ENCODE results near the gene PMIS2. TPM values are rescaled to one million over a fixed set of nuclear protein-coding genes. Genes with fewer than 3 reads are reported as not detected.

Gene PMIS2
- polyA plus RNA-seq, 3 donors, result not detected

GRCh38 chr19:35551091-35551810 is 34.7 kb upstream of the PMIS2 start:
- intact Hi-C loops (cut with micrococcal nuclease), result no loop called here
- H3K4me3 Mint-ChIP-seq, result no peak overlapping the region
- TF ChIP-seq CTCF (IDR thresholded peaks at IDR 0.05), result no peak
- H3K27ac ChIP-seq (ENCODE audit: low read depth in 1 of 2, low read length in 2 of 2), result no peak overlapping the region
- WGBS (ENCODE audit: insufficient coverage), result 98% methylated on average over 19 of the region's 21 CpGs
- H3K27me3 ChIP-seq (ENCODE audit: control insufficient read depth in 2 of 2, insufficient read depth in 2 of 2, low read length in 2 of 2), result no peaks in the 10 kb centered on the region
- H2AFZ ChIP-seq (ENCODE audit: insufficient read depth, low read depth, low read length, poor library complexity, severe bottlenecking), result no peak overlapping the region
- peak overlapping the region in 2 of 7 donors; percentile 17 to 69 for H3K27ac Mint-ChIP-seq
- H3K9ac ChIP-seq (ENCODE audit: insufficient read depth, low read length, poor library complexity, severe bottlenecking), result no peak overlapping the region
- peaks cover 2 to 7% (median 4%) of the 10 kb centered on the region in 3 donors for H3K27me3 Mint-ChIP-seq (ENCODE audit: low read depth in 3 of 3)
- DNase-seq, result no peak
- peaks cover 14% of the 10 kb centered on the region for H3K4me1 Mint-ChIP-seq
- H3K9me3 ChIP-seq (replicated peaks in 1 of 2; ENCODE audit: control insufficient read depth in 1 of 2, insufficient read depth in 1 of 2, low read length in 2 of 2), result no peaks in the 10 kb centered on the region
- peaks cover 4% of the 10 kb centered on the region for H4K20me1 ChIP-seq (ENCODE audit: insufficient read depth, low read length)
- peaks cover 4 to 9% of the 10 kb centered on the region in 2 donors for H3K36me3 ChIP-seq (replicated peaks in 1 of 2; ENCODE audit: control insufficient read depth in 1 of 2, insufficient read depth in 2 of 2, low read length in 2 of 2)
- H3K4me2 ChIP-seq (replicated peaks; ENCODE audit: extremely low read depth, low read length, poor library complexity, severe bottlenecking), result no peak overlapping the region
- H3K79me2 ChIP-seq (ENCODE audit: insufficient read depth, low read length), result peaks cover 2% of the 10 kb centered on the region
- peaks cover 4 to 7% of the 10 kb centered on the region in 2 donors for H3K4me1 ChIP-seq (ENCODE audit: control insufficient read depth in 1 of 2, insufficient read depth in 2 of 2, low read length in 2 of 2)
- H3K4me3 ChIP-seq (replicated peaks in 1 of 3; ENCODE audit: low read depth in 2 of 3, low read length in 3 of 3), result no peak overlapping the region
- H3K9me3 Mint-ChIP-seq, result no peaks in the 10 kb centered on the region
- peaks cover 18 to 23% of the 10 kb centered on the region in 2 donors for H3K36me3 Mint-ChIP-seq

- DNase-seq, result no peak
- intact Hi-C loops (cut with micrococcal nuclease), result no loop called here
- Histone ChIP-seq H3K4me1 (ENCODE audit: control insufficient read depth in 1 of 2, insufficient read depth in 2 of 2, low read length in 2 of 2) (peaks cover 3 to 5% of the 10 kb centered on the region in 2 donors), H4K20me1 (ENCODE audit: insufficient read depth, low read length) (peaks cover 4% of the 10 kb centered on the region), H3K27ac (ENCODE audit: low read depth in 1 of 2, low read length in 2 of 2) (no peak overlapping the region), H2AFZ (ENCODE audit: insufficient read depth, low read depth, low read length, poor library complexity, severe bottlenecking) (no peak overlapping the region), H3K36me3 (replicated peaks in 1 of 2; ENCODE audit: control insufficient read depth in 1 of 2, insufficient read depth in 2 of 2, low read length in 2 of 2) (peaks cover 2% of the 10 kb centered on the region in 2 donors), H3K4me2 (replicated peaks; ENCODE audit: extremely low read depth, low read length, poor library complexity, severe bottlenecking) (no peak overlapping the region), H3K9ac (ENCODE audit: insufficient read depth, low read length, poor library complexity, severe bottlenecking) (no peak overlapping the region), H3K9me3 (replicated peaks in 1 of 2; ENCODE audit: control insufficient read depth in 1 of 2, insufficient read depth in 1 of 2, low read length in 2 of 2) (no peaks in the 10 kb centered on the region), H3K79me2 (ENCODE audit: insufficient read depth, low read length) (no peaks in the 10 kb centered on the region), H3K4me3 (replicated peaks in 1 of 3; ENCODE audit: low read depth in 2 of 3, low read length in 3 of 3) (no peak overlapping the region), H3K27me3 (ENCODE audit: control insufficient read depth in 2 of 2, insufficient read depth in 2 of 2, low read length in 2 of 2) (peaks cover 0 to 8% of the 10 kb centered on the region in 2 donors)
- Mint-ChIP-seq H3K27me3 (ENCODE audit: low read depth in 3 of 3) (peaks cover 13 to 17% (median 15%) of the 10 kb centered on the region in 3 donors), H3K36me3 (peaks cover 10 to 15% of the 10 kb centered on the region in 2 donors), H3K27ac (peak overlapping the region in 2 of 7 donors; percentile 21 to 29), H3K9me3 (peaks cover 0 to 4% (median 2%) of the 10 kb centered on the region in 7 donors), H3K4me1 (peaks cover 10% of the 10 kb centered on the region), H3K4me3 (no peak overlapping the region)
- 87% methylated on average over 12 of the region's 13 CpGs for WGBS (ENCODE audit: insufficient coverage)
- no peak for TF ChIP-seq CTCF (IDR thresholded peaks at IDR 0.05)
These were observed 33.2 kb upstream of the PMIS2 start for GRCh38 chr19:35552534-35553384.

Measured in CD14-positive monocyte (primary cell).